Pancreas (tissue), 10 donors: ENCODE measurements around the gene LAMTOR2. TPM values are rescaled to one million over a fixed set of nuclear protein-coding genes. Genes with fewer than 3 reads are reported as not detected.

ENCODE experiments used
- ATAC-seq, 4 donors: fragments of 200-7000 bp; cut with Tn5 transposase; one replicate each; pipeline versions ENCODE4 v1.8.0 to v1.9.1; 2020; ENCODE audit warnings: mild to moderate bottlenecking in 4 of 4, moderate library complexity in 4 of 4
- DNase-seq, 6 donors: peaks; one replicate each; pipeline ENCODE4 v3.0.0-alpha.2; 2020
- FAIRE-seq: peaks from 2 replicates; lab custom pipeline; 2012; peaks lifted over from hg19 to GRCh38; lab: Jason Lieb, UNC
- H3K27ac ChIP-seq, 4 donors: fragments of 200-600 bp; sonication (generic); 1 replicate in 3 of 4; 2 replicates in 1 of 4; pipeline versions ENCODE4 v1.5.0 to v1.8.0; 2020
- H3K27me3 ChIP-seq, 4 donors: fragments of 200-600 bp; one replicate each; pipeline ENCODE4 v1.8.0; 2021
- H3K36me3 ChIP-seq, 3 donors: fragments of 200-600 bp; sonication (generic) in 1 of 3; one replicate each; pipeline versions ENCODE4 v1.5.0 to v1.8.0; 2020 to 2021
- H3K4me1 ChIP-seq, 3 donors: fragments of 200-600 bp; one replicate each; pipeline ENCODE4 v1.8.0; 2021
- H3K4me3 ChIP-seq, 4 donors: fragments of 200-600 bp; sonication (generic) in 2 of 4; one replicate each; pipeline versions ENCODE4 v1.5.0 to v1.8.0; 2020 to 2021
- H3K9me3 ChIP-seq, 4 donors: fragments of 200-600 bp; one replicate each; pipeline ENCODE4 v1.8.0; 2021
- CTCF ChIP-seq, 4 donors: fragments of 200-600 bp; sonication (generic) in 3 of 4; IDR thresholded peaks; one replicate each; pipeline versions ENCODE4 v1.5.0 to v1.8.0; 2021; ENCODE audit warnings: antibody characterized with exemption in 4 of 4
- WGBS, 2 donors: extraction: QIAGEN DNeasy Blood & Tissue Kit; methylation state at CpG; one replicate each; pipeline ENCODE4 v1.1.7; 2013; 5-methylcytosine and 5-hydroxymethylcytosine counted together
- intact Hi-C, 3 donors: fragments of 100-400 bp; cut with DNase I; formaldehyde crosslinking; loops; one replicate each; pipeline versions ENCODE4 v1.11.1 to v1.14.2; 2022
- polyA plus RNA-seq, 2 donors: library from polyadenylated mRNA; stranded (reverse); fragments of 200-250 nt; gene quantifications; one replicate each; pipeline ENCODE4 v1.2.3, GENCODE V29; 2013
- total RNA-seq, 6 donors: library from RNA; stranded (reverse); fragmentation: NEBNext Ultra II Directional in 4 of 6; extraction: Animal tissue kit (Norgen Biotek cat#: 25700) in 4 of 6; gene quantifications; one replicate each; pipeline versions ENCODE4 v1.2.1 to v1.2.4, GENCODE V29; 2021 to 2023
- donor health status: healthy with polysubstance abuse.
- donor health status: DM: no; HTN: no; CAD: no; lungs with moderate emphysema.
- donor health status: DM: no; HTN: no; CAD: no.
- donor health status: control.
- donor health status: control.
- donor health status: Bipolar disorder and iron deficiency.
- donor health status: DM: yes; HTN: yes; CAD: no.
- donor health status: DM: no; HTN: no; CAD: no.
- donor health status: DM: no; HTN: no; CAD: no.
- donor health status: DM: yes; HTN: yes; CAD: no.

LAMTOR2 gene
- total and polyA plus RNA-seq, 8 donors, result 31.7 to 60.1 (median 33.2) TPM

DNA sequence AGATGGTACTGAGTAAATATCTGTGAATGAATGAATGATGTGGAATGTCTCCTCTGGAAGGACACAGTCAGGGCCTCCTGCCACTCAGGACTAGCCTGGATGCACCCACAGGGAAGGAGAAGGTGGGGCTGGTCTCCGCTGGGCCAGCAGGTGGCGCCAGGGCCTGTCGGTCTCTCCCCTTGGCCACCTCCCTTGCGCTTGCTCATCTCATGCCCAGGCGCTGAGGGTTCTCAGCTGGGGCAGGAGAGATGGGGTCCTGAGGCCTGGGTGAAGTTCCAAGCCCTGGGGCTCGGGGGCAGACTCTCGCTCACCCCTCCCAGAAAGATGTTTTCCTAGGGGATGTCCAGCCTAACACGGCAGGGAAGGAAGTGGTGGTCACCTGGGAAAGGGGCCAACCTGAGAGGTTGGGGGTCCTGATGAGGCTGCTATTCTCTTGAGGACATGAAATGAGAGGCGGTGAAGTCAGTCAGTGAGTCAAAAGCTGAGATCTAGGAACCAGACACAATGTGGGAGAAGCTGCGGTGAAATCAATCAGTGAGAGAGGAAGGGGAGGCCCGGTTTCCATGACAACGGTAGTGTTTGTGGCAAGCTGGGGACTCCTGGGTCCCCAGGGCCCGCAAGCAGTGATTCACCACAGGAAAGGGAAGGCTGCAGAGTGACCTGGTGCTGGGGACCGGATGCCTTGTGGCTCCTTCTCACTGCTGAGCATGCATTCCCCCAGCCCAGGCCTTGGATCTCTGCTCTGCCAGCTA lies 42.2 kb downstream of the LAMTOR2 start:
- H3K9me3 ChIP-seq, result no peaks in the 10 kb centered on the region
- H3K27me3 ChIP-seq, result no peaks in the 10 kb centered on the region
- ATAC-seq (peak; percentile 98 to 99 (median 98)), DNase-seq (peak; percentile 82 to 95 (median 91)), FAIRE-seq (no peak)
- TF ChIP-seq CTCF (IDR thresholded peaks at IDR 0.05), result peak; percentile 90 to 95 (median 93)
- WGBS, 2 donors, result 29 to 33% methylated on average over 14 of the region's 14 CpGs
- H3K4me3 ChIP-seq, result no peak overlapping the region
- peak overlapping the region in 2 of 4 donors; percentile 57 to 65 for H3K27ac ChIP-seq
- peaks cover 0 to 3% (median 0%) of the 10 kb centered on the region in 3 donors for H3K4me1 ChIP-seq
- intact Hi-C loops, result loop anchor here in 1 of 3 donors (2.0 kb wide), 1 partner anchor 34 kb away; no protein-coding TSS in a partner anchor
- no peaks in the 10 kb centered on the region for H3K36me3 ChIP-seq

DNA sequence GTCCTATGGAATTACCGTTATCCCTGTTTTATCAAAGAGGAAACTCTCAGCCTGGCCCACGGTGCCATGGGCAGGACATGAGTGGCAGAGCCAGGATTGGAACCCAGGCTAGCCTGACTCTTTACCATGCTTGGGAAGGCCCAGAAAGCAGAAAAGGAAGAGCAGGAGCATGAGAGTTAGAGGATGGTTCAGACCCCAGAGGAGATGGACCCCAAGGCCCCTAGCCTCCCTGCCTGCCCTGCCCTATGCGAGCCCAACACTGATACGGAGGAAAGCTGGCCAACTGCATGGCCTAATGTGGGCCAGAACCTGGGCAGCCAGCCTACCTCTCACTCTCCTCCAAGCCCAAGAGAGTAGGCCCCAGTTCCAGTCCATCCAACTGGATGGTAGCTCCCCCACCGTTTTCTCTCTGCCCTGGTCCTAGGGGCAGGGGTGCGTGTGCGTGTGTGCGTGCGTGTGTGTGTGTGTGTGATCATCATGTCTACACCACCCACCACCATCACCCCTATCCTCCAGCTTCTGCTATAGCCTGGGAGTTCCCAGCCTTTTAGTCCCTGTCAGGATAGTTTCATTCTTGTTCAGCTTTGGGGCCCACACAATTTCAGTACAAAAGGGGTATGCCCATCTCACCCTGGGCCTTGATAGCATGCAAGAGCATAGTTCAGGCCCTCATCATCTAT lies 43.1 kb downstream of the LAMTOR2 start:
- FAIRE-seq, result no peak
- no peaks in the 10 kb centered on the region for H3K36me3 ChIP-seq
- peak overlapping the region in 1 of 4 donors; percentile 57 for H3K27ac ChIP-seq
- no peaks in the 10 kb centered on the region for H3K9me3 ChIP-seq
- intact Hi-C loops, result loop anchor here in 1 of 3 donors (2.0 kb wide), 1 partner anchor 33 kb away; no protein-coding TSS in a partner anchor
- 84 to 86% methylated on average over 9 of the region's 9 CpGs for WGBS, 2 donors
- no peak for ATAC-seq
- no peaks in the 10 kb centered on the region for H3K27me3 ChIP-seq
- H3K4me1 ChIP-seq, result peaks cover 0 to 3% (median 0%) of the 10 kb centered on the region in 3 donors
- no peak overlapping the region for H3K4me3 ChIP-seq
- no peak for TF ChIP-seq CTCF (IDR thresholded peaks at IDR 0.05)
- DNase-seq, result peak in 1 of 6 donors; percentile 1

DNA sequence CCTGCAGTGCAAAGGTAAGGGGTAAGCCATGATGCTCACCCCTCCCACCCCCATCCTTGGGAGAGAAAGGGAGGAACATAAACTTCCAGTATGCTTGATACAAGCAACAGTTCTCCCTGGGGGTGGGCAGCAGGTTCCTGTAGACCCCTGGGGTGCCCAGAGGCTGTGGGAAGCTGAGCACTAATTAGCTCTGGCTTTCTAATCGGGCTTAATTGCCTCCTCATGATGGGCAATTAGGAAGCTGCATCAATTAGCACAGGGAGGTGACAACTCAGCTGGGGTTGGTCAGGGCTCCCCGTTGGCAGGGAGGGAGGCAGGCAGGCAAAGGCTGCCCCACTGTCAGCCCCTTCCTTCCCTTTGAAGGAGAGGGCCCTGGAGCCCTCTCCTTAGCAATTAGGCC lies 44.2 kb downstream of the LAMTOR2 start:
- TF ChIP-seq CTCF (IDR thresholded peaks at IDR 0.05), result no peak

GRCh38 chr1:156099282-156099681 lies 44.7 kb downstream of the LAMTOR2 start:
- no peaks in the 10 kb centered on the region for H3K9me3 ChIP-seq
- no peak overlapping the region for H3K4me3 ChIP-seq
- no peaks in the 10 kb centered on the region for H3K36me3 ChIP-seq
- FAIRE-seq (no peak), ATAC-seq (no peak), DNase-seq (no peak)
- TF ChIP-seq CTCF (IDR thresholded peaks at IDR 0.05), result no peak
- intact Hi-C loops, result no loop called here
- no peak overlapping the region for H3K27ac ChIP-seq
- H3K4me1 ChIP-seq, result peaks cover 0 to 15% (median 9%) of the 10 kb centered on the region in 3 donors
- WGBS, 2 donors, result 57 to 68% methylated on average over 3 of the region's 3 CpGs
- no peaks in the 10 kb centered on the region for H3K27me3 ChIP-seq

More for the DNA sequence above, 44.2 kb downstream of the LAMTOR2 start:
- Histone ChIP-seq H3K36me3 (no peaks in the 10 kb centered on the region), H3K27me3 (no peaks in the 10 kb centered on the region), H3K4me3 (no peak overlapping the region), H3K9me3 (no peaks in the 10 kb centered on the region), H3K27ac (no peak overlapping the region), H3K4me1 (peaks cover 0 to 10% (median 4%) of the 10 kb centered on the region in 3 donors)
- ATAC-seq, result no peak
- WGBS, 2 donors, result 80 to 94% methylated on average over 2 of the region's 2 CpGs
- no peak for FAIRE-seq
- intact Hi-C loops, result no loop called here
- no peak for DNase-seq
